MM.1S (cell line): Measurements from ENCODE around the gene GALM.

Experiments
- DNase-seq: peaks from one replicate; pipeline ENCODE4 v3.0.0-alpha.2; 2015
- H2AFZ ChIP-seq: fragments of 300-600 bp; sonication (generic); 2 replicates; pipeline ENCODE4 v1.6.0; 2016; ENCODE audit warnings: antibody characterized with exemption, low read length
- H3F3A ChIP-seq: fragments of 300-600 bp; sonication (generic); 2 replicates; pipeline ENCODE4 v1.6.1; 2016; ENCODE audit warnings: mild to moderate bottlenecking, antibody characterized with exemption, low read length, moderate library complexity, mixed read lengths; ENCODE audit not compliant: insufficient read depth
- H3K27ac ChIP-seq: fragments of 300-600 bp; sonication (generic); 2 replicates; pipeline ENCODE4 v1.5.1; 2016; ENCODE audit warnings: mild to moderate bottlenecking, low read length
- H3K27me3 ChIP-seq: fragments of 300-600 bp; sonication (generic); replicated peaks from 2 replicates; pipeline ENCODE4 v1.6.0; 2016; ENCODE audit warnings: low read length; ENCODE audit not compliant: insufficient read depth
- H3K36me3 ChIP-seq: fragments of 300-600 bp; sonication (generic); replicated peaks from 2 replicates; pipeline ENCODE4 v1.6.1; 2016; ENCODE audit warnings: mild to moderate bottlenecking, low read length, mixed read lengths; ENCODE audit not compliant: insufficient read depth
- H3K4me1 ChIP-seq: fragments of 300-600 bp; sonication (generic); 2 replicates; pipeline ENCODE4 v1.6.1; 2016; ENCODE audit warnings: low read length, mixed read lengths
- H3K4me2 ChIP-seq: fragments of 300-600 bp; sonication (generic); 2 replicates; pipeline ENCODE4 v1.6.0; 2016; ENCODE audit warnings: low read depth, low read length
- H3K4me3 ChIP-seq: fragments of 300-600 bp; sonication (generic); 2 replicates; pipeline ENCODE4 v1.5.1; 2016; ENCODE audit warnings: low read length, mixed read lengths
- H3K79me2 ChIP-seq: fragments of 300-600 bp; sonication (generic); 2 replicates; pipeline ENCODE4 v1.6.1; 2016; ENCODE audit warnings: mixed run types, low read length, mixed read lengths
- H3K9ac ChIP-seq: fragments of 300-600 bp; sonication (generic); 2 replicates; pipeline ENCODE4 v1.6.1; 2016; ENCODE audit warnings: low read length, mixed read lengths
- H3K9me2 ChIP-seq: fragments of 300-600 bp; sonication (generic); replicated peaks from 2 replicates; pipeline ENCODE4 v1.6.1; 2016; ENCODE audit warnings: mild to moderate bottlenecking, low read length, mixed read lengths; ENCODE audit not compliant: insufficient read depth
- H3K9me3 ChIP-seq: fragments of 300-600 bp; sonication (generic); replicated peaks from 2 replicates; pipeline ENCODE4 v1.6.1; 2016; ENCODE audit warnings: mild to moderate bottlenecking, low read length, mixed read lengths; ENCODE audit not compliant: insufficient read depth
- H4K20me1 ChIP-seq: fragments of 300-600 bp; sonication (generic); 2 replicates; pipeline ENCODE4 v1.6.1; 2016; ENCODE audit warnings: mild to moderate bottlenecking, low read length, moderate library complexity, mixed read lengths; ENCODE audit not compliant: insufficient read depth
- CTCF ChIP-seq: fragments of 300-600 bp; sonication (generic); IDR thresholded peaks from 2 replicates; pipeline ENCODE4 v1.5.1; 2016; ENCODE audit warnings: antibody characterized with exemption, low read length, mixed read lengths
- EZH2 ChIP-seq: fragments of 300-600 bp; sonication (generic); optimal IDR thresholded peaks from 2 replicates; pipeline ENCODE3; 2017; ENCODE audit warnings: low read depth, mild to moderate bottlenecking, antibody characterized with exemption, low read length, mixed read lengths
- EZH2phosphoT487 ChIP-seq: fragments of 300-600 bp; sonication (generic); IDR thresholded peaks from 2 replicates; pipeline ENCODE4 v1.6.1; 2018; ENCODE audit warnings: antibody characterized with exemption, low read length

GALM gene

GRCh38 chr2:38709567-38710194, 43.8 kb downstream of the GALM start:
- Histone ChIP-seq H3K4me2 (peak overlapping the region; percentile 66), H2AFZ (0 out of 2 replicates have a peak overlapping the region, but pooled peaks have one; percentile 1), H3K36me3 (peaks cover 4% of the 10 kb centered on the region; the same call in 1 of the 2 replicates), H3K27me3 (no peaks in the 10 kb centered on the region), H3K9ac (peak overlapping the region; percentile 27; the same call in 1 of the 2 replicates), H3K4me1 (peaks cover 35% of the 10 kb centered on the region), H3K27ac (peak overlapping the region; percentile 59; the same call in 1 of the 2 replicates), H3K4me3 (peak overlapping the region; percentile 18; the same call in 1 of the 2 replicates), H3K79me2 (peaks cover 60% of the 10 kb centered on the region), H3K9me3 (no peaks in the 10 kb centered on the region), H3K9me2 (no peaks in the 10 kb centered on the region), H4K20me1 (no peaks in the 10 kb centered on the region), H3F3A (peaks cover 27% of the 10 kb centered on the region)
- peak; percentile 82 for DNase-seq
- TF ChIP-seq CTCF (no peak), EZH2 (no peak), EZH2phosphoT487 (no peak)

DNA sequence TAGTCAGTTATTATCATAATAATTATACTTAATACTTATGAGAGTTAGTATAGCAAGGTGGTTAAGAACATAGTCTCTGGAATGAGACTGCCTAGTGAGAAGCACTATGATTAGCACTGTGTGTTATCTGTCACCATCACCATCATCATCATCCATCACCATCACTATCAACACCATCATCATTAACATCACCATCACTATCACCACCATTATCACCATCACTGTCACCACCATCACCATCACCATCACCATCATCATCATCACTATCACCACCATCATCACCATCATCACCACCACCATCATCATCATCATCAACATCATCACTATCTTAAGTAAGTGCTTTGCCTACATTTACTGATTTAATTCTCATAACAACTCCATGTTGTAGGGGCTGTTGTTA, 45.6 kb downstream of the GALM start:
- H3K4me1 ChIP-seq = peaks cover 35% of the 10 kb centered on the region
- peaks cover 55% of the 10 kb centered on the region for H3K79me2 ChIP-seq
- no peaks in the 10 kb centered on the region for H4K20me1 ChIP-seq
- no peaks in the 10 kb centered on the region for H3K9me3 ChIP-seq
- H2AFZ ChIP-seq = no peak overlapping the region
- no peak overlapping the region for H3K27ac ChIP-seq
- H3K9me2 ChIP-seq = no peaks in the 10 kb centered on the region
- no peak for DNase-seq
- H3K27me3 ChIP-seq = no peaks in the 10 kb centered on the region
- H3K4me2 ChIP-seq = no peak overlapping the region
- TF ChIP-seq CTCF = no peak
- no peak for TF ChIP-seq EZH2
- TF ChIP-seq EZH2phosphoT487 = no peak
- peaks cover 27% of the 10 kb centered on the region for H3F3A ChIP-seq
- no peak overlapping the region for H3K9ac ChIP-seq
- H3K4me3 ChIP-seq = no peak overlapping the region
- peaks cover 8% of the 10 kb centered on the region; the same call in 1 of the 2 replicates for H3K36me3 ChIP-seq

- peaks cover 8% of the 10 kb centered on the region; the same call in 1 of the 2 replicates for H3K36me3 ChIP-seq
- no peak overlapping the region for H3K4me3 ChIP-seq
- H3K79me2 ChIP-seq = peaks cover 47% of the 10 kb centered on the region
- H2AFZ ChIP-seq = no peak overlapping the region
- H3K4me2 ChIP-seq = no peak overlapping the region
- peaks cover 25% of the 10 kb centered on the region for H3F3A ChIP-seq
- TF ChIP-seq CTCF = no peak
- TF ChIP-seq EZH2 = no peak
- TF ChIP-seq EZH2phosphoT487 = no peak
- no peaks in the 10 kb centered on the region for H4K20me1 ChIP-seq
- H3K9ac ChIP-seq = no peak overlapping the region
- no peaks in the 10 kb centered on the region for H3K9me3 ChIP-seq
- DNase-seq = no peak
- H3K27ac ChIP-seq = no peak overlapping the region
- peaks cover 30% of the 10 kb centered on the region for H3K4me1 ChIP-seq
- no peaks in the 10 kb centered on the region for H3K27me3 ChIP-seq
- H3K9me2 ChIP-seq = no peaks in the 10 kb centered on the region
Observed at GRCh38 chr2:38712413-38712812, 46.5 kb downstream of the GALM start.
